ENCODE data around the gene NIP7.
"Not testable (repeated sequence)": the region's sequence is repeated elsewhere in the genome, so short reads cannot be mapped to it uniquely, and the experiment has no call there.

Gene NIP7

DNA sequence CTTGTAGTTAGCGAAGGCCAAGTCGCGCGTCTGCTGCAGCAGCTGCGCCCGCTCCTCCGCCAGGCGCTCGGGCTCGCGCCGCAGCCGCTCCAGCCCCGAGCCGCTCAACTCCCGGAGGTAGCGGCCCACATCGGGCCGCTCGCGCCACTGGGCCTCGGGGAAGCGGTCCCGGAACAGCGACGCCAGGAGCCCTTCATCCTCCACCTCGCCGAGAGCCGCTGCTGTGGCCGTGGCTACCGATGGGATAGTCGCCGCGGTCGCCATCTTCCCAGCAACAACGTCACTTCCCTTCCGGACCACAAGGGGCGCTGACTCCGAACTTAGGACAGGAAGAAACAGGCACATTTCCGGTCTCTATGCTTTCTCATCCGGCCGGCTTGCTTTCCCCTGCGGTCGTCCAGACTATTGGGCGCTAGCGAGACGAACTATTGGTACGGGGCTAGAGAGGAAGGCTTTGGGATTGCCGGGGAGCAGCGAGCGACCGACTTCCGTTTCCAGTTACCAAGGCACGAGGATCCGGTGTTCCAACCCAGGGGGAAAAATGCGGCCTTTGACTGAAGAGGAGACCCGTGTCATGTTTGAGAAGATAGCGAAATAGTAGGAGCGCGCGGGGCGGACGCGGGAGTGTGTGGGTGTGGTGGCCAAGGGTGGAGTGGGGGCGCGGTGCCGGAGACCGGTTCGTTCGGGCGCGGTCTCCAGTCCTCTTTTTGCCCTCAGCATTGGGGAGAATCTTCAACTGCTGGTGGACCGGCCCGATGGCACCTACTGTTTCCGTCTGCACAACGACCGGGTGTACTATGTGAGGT lies at the start of gene NIP7, which contains the start of gene COG8:
NIP7 (plus strand) TSS at position 484 of the 806 bp plus-strand sequence; CDS start at position 542, 58 bp downstream.
COG8 (minus strand) TSS at position 276 of the 806 bp plus-strand sequence; CDS start at position 264, 12 bp downstream.
- Mint-ChIP-seq H3K27ac (peak within 1 kb of the TSS; percentile 97), H3K27me3 (ENCODE audit: low read depth) (no peaks in the 10 kb centered on the region), H3K4me3 (peak within 1 kb of the TSS; percentile 99), H3K9me3 (no peaks in the 10 kb centered on the region), H3K4me1 (ENCODE audit: low read depth) (peaks cover 30% of the 10 kb centered on the region), H3K36me3 (ENCODE audit: low read depth) (peaks cover 37% of the 10 kb centered on the region)

DNA sequence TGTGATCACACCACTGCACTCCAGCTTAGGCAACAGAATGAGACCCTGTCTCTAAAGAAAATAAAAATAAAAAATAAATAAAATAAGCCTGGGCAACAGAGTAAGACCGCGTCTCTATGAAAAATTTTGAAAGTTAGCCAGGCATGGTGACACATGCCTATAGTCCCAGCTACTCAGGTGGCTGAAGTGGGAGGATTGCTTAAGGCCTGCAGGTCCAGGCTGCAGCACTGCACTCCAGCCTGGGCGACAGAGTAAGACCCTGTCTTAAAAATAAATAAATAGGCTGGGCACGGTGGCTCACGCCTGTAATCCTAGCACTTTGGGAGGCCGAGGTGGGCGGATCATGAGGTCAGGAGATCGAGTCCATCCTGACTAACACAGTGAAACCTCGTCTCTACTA lies 47.9 kb upstream of the NIP7 start:
- H3K36me3 Mint-ChIP-seq (ENCODE audit: low read depth); H3K4me3 Mint-ChIP-seq; H3K27ac Mint-ChIP-seq; H3K4me1 Mint-ChIP-seq (ENCODE audit: low read depth); H3K9me3 Mint-ChIP-seq; H3K27me3 Mint-ChIP-seq (ENCODE audit: low read depth): not testable (repeated sequence)

GRCh38 chr16:69293401-69293800 lies 46.2 kb upstream of the NIP7 start:
- Mint-ChIP-seq H3K27me3 (ENCODE audit: low read depth) (no peaks in the 10 kb centered on the region), H3K9me3 (no peaks in the 10 kb centered on the region), H3K36me3 (ENCODE audit: low read depth) (peaks cover 4% of the 10 kb centered on the region), H3K4me1 (ENCODE audit: low read depth) (no peaks in the 10 kb centered on the region), H3K4me3 (no peak overlapping the region), H3K27ac (no peak overlapping the region)

GRCh38 chr16:69294051-69294450 lies 45.5 kb upstream of the NIP7 start:
- H3K36me3 Mint-ChIP-seq (ENCODE audit: low read depth) = peaks cover 4% of the 10 kb centered on the region
- no peak overlapping the region for H3K4me3 Mint-ChIP-seq
- H3K27me3 Mint-ChIP-seq (ENCODE audit: low read depth) = no peaks in the 10 kb centered on the region
- H3K4me1 Mint-ChIP-seq (ENCODE audit: low read depth) = no peaks in the 10 kb centered on the region
- no peaks in the 10 kb centered on the region for H3K9me3 Mint-ChIP-seq
- no peak overlapping the region for H3K27ac Mint-ChIP-seq

GRCh38 chr16:69296771-69297170 lies 42.8 kb upstream of the NIP7 start:
- H3K4me1 Mint-ChIP-seq (ENCODE audit: low read depth); H3K36me3 Mint-ChIP-seq (ENCODE audit: low read depth); H3K27ac Mint-ChIP-seq; H3K9me3 Mint-ChIP-seq; H3K4me3 Mint-ChIP-seq; H3K27me3 Mint-ChIP-seq (ENCODE audit: low read depth): not testable (repeated sequence)

DNA sequence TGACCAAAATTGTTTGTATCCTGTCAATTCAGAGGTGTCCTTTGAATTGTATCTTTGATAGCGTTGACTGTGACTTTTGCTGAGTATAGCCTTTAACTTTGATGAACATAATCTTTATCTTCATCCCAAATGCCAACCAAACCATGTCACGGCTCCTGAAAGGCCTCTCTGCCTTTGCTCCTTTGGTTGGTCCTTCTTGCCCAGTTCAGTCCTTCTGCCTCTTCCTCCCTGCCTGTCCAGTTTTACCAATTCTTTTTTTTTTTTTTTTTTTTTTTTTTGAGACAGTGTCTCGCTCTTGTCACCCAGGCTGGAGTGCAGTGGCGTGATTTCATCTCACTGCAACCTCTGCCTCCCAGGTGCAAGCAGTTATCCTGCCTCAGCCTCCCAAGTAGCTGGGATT lies 41.3 kb upstream of the NIP7 start:
- peak overlapping the region; percentile 41 for H3K27ac Mint-ChIP-seq
- H3K27me3 Mint-ChIP-seq (ENCODE audit: low read depth) = no peaks in the 10 kb centered on the region
- no peaks in the 10 kb centered on the region for H3K9me3 Mint-ChIP-seq
- no peaks in the 10 kb centered on the region for H3K4me1 Mint-ChIP-seq (ENCODE audit: low read depth)
- no peak overlapping the region for H3K4me3 Mint-ChIP-seq
- H3K36me3 Mint-ChIP-seq (ENCODE audit: low read depth) = peaks cover 3% of the 10 kb centered on the region

- Mint-ChIP-seq H3K4me3 (no peak overlapping the region), H3K9me3 (no peaks in the 10 kb centered on the region), H3K4me1 (ENCODE audit: low read depth) (no peaks in the 10 kb centered on the region), H3K36me3 (ENCODE audit: low read depth) (peaks cover 8% of the 10 kb centered on the region), H3K27me3 (ENCODE audit: low read depth) (no peaks in the 10 kb centered on the region), H3K27ac (no peak overlapping the region)
Measured at GRCh38 chr16:69301187-69301586, 38.4 kb upstream of the NIP7 start.

DNA sequence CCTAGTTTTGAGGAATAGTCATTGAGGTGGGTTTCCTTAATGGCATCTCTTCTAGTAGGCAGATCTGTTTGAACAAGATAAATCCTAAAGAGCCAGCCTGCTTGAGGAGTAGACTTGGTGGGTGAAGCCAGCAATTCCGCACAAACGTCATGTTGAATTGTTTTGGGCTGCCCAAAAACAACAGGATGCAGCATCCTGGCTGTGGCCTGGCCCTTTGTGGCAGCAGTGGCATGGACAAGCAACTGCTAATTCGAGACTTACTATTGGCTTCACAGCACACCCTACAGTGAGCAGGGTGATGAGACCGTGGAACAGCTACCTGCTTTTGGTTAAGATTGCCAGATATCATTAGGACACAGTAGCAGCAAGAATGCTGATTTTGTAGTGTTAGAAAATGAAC lies 37.7 kb upstream of the NIP7 start:
- Mint-ChIP-seq H3K9me3 (no peaks in the 10 kb centered on the region), H3K36me3 (ENCODE audit: low read depth) (peaks cover 7% of the 10 kb centered on the region), H3K4me3 (no peak overlapping the region), H3K27me3 (ENCODE audit: low read depth) (no peaks in the 10 kb centered on the region), H3K27ac (no peak overlapping the region), H3K4me1 (ENCODE audit: low read depth) (no peaks in the 10 kb centered on the region)

DNA sequence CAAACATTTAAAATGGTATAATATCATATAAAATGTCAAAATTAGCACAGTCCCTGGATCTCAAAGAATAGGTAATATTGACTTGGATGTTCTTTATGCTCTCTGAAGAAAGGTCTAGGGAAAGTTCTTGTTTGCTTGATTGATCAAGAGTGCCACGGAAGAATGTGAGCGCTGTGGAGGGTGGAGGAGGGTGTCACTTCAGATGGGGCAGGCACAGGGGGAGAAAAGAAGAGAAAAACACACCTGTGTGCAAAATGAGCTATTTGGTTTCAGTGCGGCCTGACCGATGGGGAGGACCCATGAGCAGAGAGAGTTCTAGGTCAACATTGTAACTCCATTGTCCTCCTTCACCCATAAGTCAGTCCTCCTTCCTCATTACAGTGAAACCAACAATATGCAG lies 37.3 kb upstream of the NIP7 start:
- Mint-ChIP-seq H3K36me3 (ENCODE audit: low read depth) (peaks cover 7% of the 10 kb centered on the region), H3K9me3 (no peaks in the 10 kb centered on the region), H3K4me1 (ENCODE audit: low read depth) (peaks cover under 1% of the 10 kb centered on the region), H3K27ac (no peak overlapping the region), H3K4me3 (no peak overlapping the region), H3K27me3 (ENCODE audit: low read depth) (no peaks in the 10 kb centered on the region)

DNA sequence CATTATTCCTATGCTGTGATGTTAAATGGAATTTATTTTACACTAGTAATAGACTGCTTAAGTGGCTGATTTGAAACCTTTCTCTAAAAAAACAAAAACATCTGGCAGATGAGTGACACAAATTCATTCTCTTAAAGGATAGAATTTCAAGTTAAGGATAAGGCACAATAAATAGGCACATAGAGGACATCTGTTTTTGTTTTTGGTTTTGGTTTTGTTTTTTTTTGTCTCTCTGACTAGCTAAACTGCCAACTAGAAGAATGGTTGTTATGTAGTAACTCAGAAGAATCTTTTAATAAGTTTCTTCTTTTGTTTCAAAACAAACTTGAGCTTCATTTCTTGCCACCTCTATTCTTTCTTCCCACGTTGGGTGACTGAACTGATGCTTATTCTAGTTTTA lies 33.5 kb upstream of the NIP7 start:
- peaks cover 5% of the 10 kb centered on the region for H3K36me3 Mint-ChIP-seq (ENCODE audit: low read depth)
- H3K9me3 Mint-ChIP-seq = no peaks in the 10 kb centered on the region
- H3K27ac Mint-ChIP-seq = no peak overlapping the region
- H3K4me1 Mint-ChIP-seq (ENCODE audit: low read depth) = peaks cover 9% of the 10 kb centered on the region
- H3K27me3 Mint-ChIP-seq (ENCODE audit: low read depth) = no peaks in the 10 kb centered on the region
- no peak overlapping the region for H3K4me3 Mint-ChIP-seq

GRCh38 chr16:69307091-69307490 lies 32.5 kb upstream of the NIP7 start:
- H3K27ac Mint-ChIP-seq = no peak overlapping the region
- H3K27me3 Mint-ChIP-seq (ENCODE audit: low read depth) = no peaks in the 10 kb centered on the region
- H3K36me3 Mint-ChIP-seq (ENCODE audit: low read depth) = peaks cover 6% of the 10 kb centered on the region
- H3K9me3 Mint-ChIP-seq = no peaks in the 10 kb centered on the region
- H3K4me1 Mint-ChIP-seq (ENCODE audit: low read depth) = peaks cover 12% of the 10 kb centered on the region
- H3K4me3 Mint-ChIP-seq = no peak overlapping the region

DNA sequence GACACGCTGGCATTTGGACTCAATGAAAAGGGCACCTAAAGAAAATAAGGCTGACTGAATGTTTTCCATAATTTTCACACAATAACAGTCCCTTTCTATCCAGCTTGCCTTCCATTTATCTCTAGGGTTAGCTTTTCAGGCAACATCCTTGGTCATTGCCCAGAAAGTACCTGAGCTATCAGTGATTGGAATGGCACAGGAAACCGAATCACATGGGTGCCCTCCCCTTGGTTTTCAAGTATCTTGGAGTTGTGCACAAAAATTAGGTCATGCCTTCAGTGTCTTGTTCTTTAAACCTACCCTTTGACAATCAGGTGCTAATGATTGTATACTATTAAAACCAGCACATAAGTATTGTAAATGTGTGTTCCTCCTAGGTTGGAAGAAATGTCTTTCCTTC lies 31.7 kb upstream of the NIP7 start:
- Mint-ChIP-seq H3K27ac (no peak overlapping the region), H3K4me3 (no peak overlapping the region), H3K36me3 (ENCODE audit: low read depth) (peaks cover 8% of the 10 kb centered on the region), H3K4me1 (ENCODE audit: low read depth) (peaks cover 15% of the 10 kb centered on the region), H3K9me3 (no peaks in the 10 kb centered on the region), H3K27me3 (ENCODE audit: low read depth) (no peaks in the 10 kb centered on the region)

DNA sequence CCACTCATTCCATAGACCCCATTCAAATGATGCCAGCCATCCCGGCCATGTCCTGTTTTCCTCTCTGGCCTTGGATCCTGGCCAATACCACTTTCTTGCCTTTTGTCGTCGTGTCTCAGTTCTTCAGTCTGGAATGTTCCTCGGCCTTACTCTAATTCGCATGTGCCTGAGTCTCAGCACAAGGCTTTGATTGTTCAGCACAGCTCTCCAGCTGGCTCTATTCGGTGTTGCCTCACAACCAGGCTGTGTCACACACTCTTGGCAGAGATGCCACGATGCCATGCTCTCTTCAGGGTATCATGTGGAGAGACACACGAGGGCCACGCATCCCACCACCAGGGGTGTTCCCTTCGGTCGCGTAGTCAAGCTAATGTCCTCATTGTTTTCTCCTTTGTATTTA lies 30.3 kb upstream of the NIP7 start:
- Mint-ChIP-seq H3K4me1 (ENCODE audit: low read depth) (peaks cover 24% of the 10 kb centered on the region), H3K36me3 (ENCODE audit: low read depth) (peaks cover 13% of the 10 kb centered on the region), H3K27me3 (ENCODE audit: low read depth) (no peaks in the 10 kb centered on the region), H3K27ac (no peak overlapping the region), H3K4me3 (no peak overlapping the region), H3K9me3 (no peaks in the 10 kb centered on the region)

DNA sequence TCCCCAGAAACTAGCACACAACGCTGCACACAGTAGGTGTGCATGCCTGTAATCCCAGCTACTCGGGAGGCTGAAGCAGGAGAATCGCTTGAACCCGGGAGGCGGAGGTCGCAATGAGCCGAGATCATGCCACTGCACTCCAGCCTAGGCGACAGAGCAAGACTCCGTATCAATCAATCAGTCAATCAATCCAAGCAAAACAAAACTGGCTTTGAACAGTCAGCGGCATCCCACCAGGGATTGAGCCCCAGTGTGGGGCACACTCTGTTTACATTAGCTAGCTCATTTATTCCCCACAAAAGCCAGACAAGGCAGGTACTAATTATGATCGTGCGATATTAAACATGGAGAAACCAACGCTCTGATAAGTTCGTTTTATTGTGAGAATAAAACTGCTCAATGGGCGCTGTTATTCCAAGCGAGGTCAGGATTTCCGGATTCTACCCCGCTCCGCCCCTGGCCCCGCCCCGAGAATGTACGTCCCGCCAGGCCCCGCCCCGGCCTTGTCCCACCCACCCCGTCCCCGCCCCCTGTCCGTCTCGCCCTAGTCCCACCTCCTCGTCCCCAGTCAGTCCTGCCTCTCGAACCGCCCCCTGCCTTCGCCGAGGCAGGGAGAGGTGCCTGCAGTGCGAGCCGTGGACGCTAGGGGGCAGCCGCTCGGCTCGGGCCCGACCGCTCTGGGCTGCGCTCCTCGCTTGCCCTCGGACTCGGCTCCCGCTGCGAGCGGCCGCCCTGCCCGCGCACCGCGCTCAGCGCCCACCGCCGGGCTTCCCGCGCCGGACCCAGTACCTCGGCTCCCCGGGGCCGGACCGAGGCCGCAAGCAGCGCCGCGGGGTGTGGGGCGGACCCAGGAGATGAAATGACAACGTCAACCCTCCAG lies 28.7 kb upstream of the NIP7 start, which contains the start of gene VPS4A:
VPS4A (plus strand) TSS at position 698 of the 880 bp plus-strand sequence; CDS start at position 860, 162 bp downstream.
- Mint-ChIP-seq H3K27ac (peak within 1 kb of the TSS; percentile 96), H3K27me3 (ENCODE audit: low read depth) (no peaks in the 10 kb centered on the region), H3K4me3 (peak within 1 kb of the TSS; percentile 100), H3K4me1 (ENCODE audit: low read depth) (peaks cover 24% of the 10 kb centered on the region), H3K9me3 (no peaks in the 10 kb centered on the region), H3K36me3 (ENCODE audit: low read depth) (peaks cover 17% of the 10 kb centered on the region)
